Mesenchymal stem cell (in vitro differentiated cells and primary cell): ENCODE results near the gene DRD2.

Experiments
- DNase-seq: peaks from one replicate; pipeline ENCODE4 v3.0.0-alpha.2; 2013
- H2AFZ ChIP-seq: one replicate; pipeline ENCODE4 v1.6.1; 2013; ENCODE audit warnings: low read depth, mild to moderate bottlenecking, control low read depth, inconsistent platforms, low read length, moderate library complexity
- H2AK5ac ChIP-seq: 2 replicates; pipeline ENCODE4 v1.6.1; 2013; ENCODE audit warnings: low read length, moderate library complexity, mild to moderate bottlenecking, inconsistent platforms; ENCODE audit not compliant: severe bottlenecking
- H2BK120ac ChIP-seq: one replicate; pipeline ENCODE4 v1.6.1; 2013; ENCODE audit warnings: low read depth, mild to moderate bottlenecking, inconsistent platforms, low read length, moderate library complexity
- H2BK12ac ChIP-seq, 2 experiments: one replicate each; pipeline ENCODE4 v1.6.1; 2013; ENCODE audit warnings: inconsistent platforms in 2 of 2, low read length in 2 of 2, mild to moderate bottlenecking in 2 of 2, moderate library complexity in 2 of 2, control low read depth in 1 of 2
- H2BK15ac ChIP-seq: one replicate; pipeline ENCODE4 v1.6.1; 2013; ENCODE audit warnings: mild to moderate bottlenecking, low read depth, inconsistent platforms; ENCODE audit not compliant: poor library complexity, severe bottlenecking
- H2BK5ac ChIP-seq: 2 replicates; pipeline ENCODE4 v1.6.1; 2013; ENCODE audit warnings: low read depth, mild to moderate bottlenecking, low read length, control low read depth, inconsistent platforms; ENCODE audit not compliant: poor library complexity, severe bottlenecking
- H3K14ac ChIP-seq, 2 experiments: one replicate each; pipeline ENCODE4 v1.6.1; 2013; ENCODE audit warnings: inconsistent platforms in 2 of 2, low read length in 2 of 2, control low read depth in 1 of 2, mild to moderate bottlenecking in 1 of 2, moderate library complexity in 1 of 2
- H3K18ac ChIP-seq, 2 experiments: one replicate each; pipeline ENCODE4 v1.6.1; 2013; ENCODE audit warnings: inconsistent platforms in 2 of 2, low read length in 2 of 2, control low read depth in 1 of 2, low read depth in 1 of 2, mild to moderate bottlenecking in 1 of 2
- H3K23ac ChIP-seq, 2 experiments: one replicate each; pipeline ENCODE4 v1.6.1; 2013; ENCODE audit warnings: inconsistent platforms in 2 of 2, low read length in 2 of 2, mild to moderate bottlenecking in 2 of 2, moderate library complexity in 2 of 2, control low read depth in 1 of 2
- H3K27ac ChIP-seq: 2 replicates; pipeline ENCODE4 v1.5.1; 2013; ENCODE audit warnings: mild to moderate bottlenecking, moderate library complexity, low read length, control low read depth, inconsistent platforms; ENCODE audit not compliant: poor library complexity, severe bottlenecking
- H3K27me3 ChIP-seq, 2 experiments: 2 replicates each; pipeline versions ENCODE4 v1.6.1 to v1.7.0; 2013; ENCODE audit warnings: low read length in 2 of 2, mild to moderate bottlenecking in 2 of 2, moderate library complexity in 2 of 2, control low read depth in 1 of 2, inconsistent platforms in 1 of 2; ENCODE audit not compliant: control insufficient read depth in 1 of 2, insufficient read depth in 1 of 2
- H3K36me3 ChIP-seq, 2 experiments: 2 replicates each; pipeline versions ENCODE4 v1.6.1 to v1.7.0; 2013; ENCODE audit warnings: low read length in 2 of 2, control low read depth in 1 of 2, inconsistent platforms in 1 of 2, low read depth in 1 of 2, mild to moderate bottlenecking in 1 of 2; ENCODE audit not compliant: insufficient read depth in 2 of 2, control insufficient read depth in 1 of 2
- H3K4ac ChIP-seq, 2 experiments: one replicate each; pipeline ENCODE4 v1.6.1; 2013; ENCODE audit warnings: inconsistent platforms in 2 of 2, low read length in 2 of 2, mild to moderate bottlenecking in 2 of 2, moderate library complexity in 2 of 2, control low read depth in 1 of 2, low read depth in 1 of 2
- H3K4me1 ChIP-seq: 2 replicates; pipeline ENCODE4 v1.6.1; 2013; ENCODE audit warnings: low read depth, low read length, control low read depth; ENCODE audit not compliant: control insufficient read depth, insufficient read depth
- H3K4me2 ChIP-seq: 2 replicates; pipeline ENCODE4 v1.6.1; 2013; ENCODE audit warnings: low read length, mild to moderate bottlenecking, inconsistent platforms; ENCODE audit not compliant: poor library complexity, severe bottlenecking
- H3K4me3 ChIP-seq, 2 experiments: 2 replicates each; pipeline versions ENCODE4 v1.5.1 to v1.7.0; 2013; ENCODE audit warnings: low read length in 2 of 2, mild to moderate bottlenecking in 2 of 2, control low read depth in 1 of 2, low read depth in 1 of 2; ENCODE audit not compliant: insufficient read depth in 1 of 2
- H3K79me1 ChIP-seq: replicated peaks from 2 replicates; pipeline ENCODE4 v1.6.1; 2013; ENCODE audit warnings: mild to moderate bottlenecking, control low read depth, low read length, inconsistent platforms; ENCODE audit not compliant: poor library complexity, severe bottlenecking
- H3K9ac ChIP-seq: 2 replicates; pipeline ENCODE4 v1.7.0; 2013; ENCODE audit warnings: mild to moderate bottlenecking, low read length, moderate library complexity
- H3K9me3 ChIP-seq: 2 replicates; pipeline ENCODE4 v1.7.0; 2013; ENCODE audit warnings: mild to moderate bottlenecking, low read length; ENCODE audit not compliant: control insufficient read depth
- H4K8ac ChIP-seq: one replicate; pipeline ENCODE4 v1.6.1; 2013; ENCODE audit warnings: inconsistent platforms, mild to moderate bottlenecking, low read length, moderate library complexity
- H4K91ac ChIP-seq: one replicate; pipeline ENCODE4 v1.6.1; 2013; ENCODE audit warnings: mild to moderate bottlenecking, low read length, inconsistent platforms
- WGBS: methylation state at CpG from one replicate; pipeline ENCODE4 v1.1.7; 2013; ENCODE audit warnings: mixed read lengths; 5-methylcytosine and 5-hydroxymethylcytosine counted together

Gene DRD2

DNA sequence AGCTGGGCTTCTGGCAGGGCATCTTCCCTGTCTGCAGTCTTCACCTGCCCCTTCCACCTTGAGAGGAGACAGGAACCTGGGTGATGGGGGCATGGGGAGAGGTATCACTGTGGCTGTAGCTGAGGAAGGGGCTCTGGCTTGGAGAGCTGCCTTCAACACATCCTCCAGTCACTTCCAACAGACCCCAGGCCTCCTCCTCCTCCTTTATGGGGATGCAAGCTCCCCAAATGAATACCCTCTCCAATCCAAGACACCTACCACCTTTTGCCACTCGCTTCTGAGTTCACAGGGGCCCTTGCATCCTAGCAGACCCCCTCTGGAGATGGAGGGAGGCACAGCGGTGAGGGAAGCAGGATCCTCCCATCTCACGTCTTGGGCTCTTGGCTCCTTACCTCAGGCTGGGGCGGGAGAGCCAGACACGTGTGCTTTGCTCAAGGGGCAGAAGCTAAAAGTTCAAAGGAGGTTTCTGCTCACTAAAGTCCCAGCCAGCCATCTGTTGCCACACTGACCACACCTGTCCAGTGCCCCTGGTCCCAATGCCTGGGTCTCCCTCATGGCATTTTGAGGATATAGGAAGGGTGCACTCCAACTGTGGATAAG lies 74.5 kb downstream of the DRD2 start:
- H3K9me3 ChIP-seq, result no peaks in the 10 kb centered on the region
- H3K14ac ChIP-seq, result no peak overlapping the region
- no peak overlapping the region for H3K4me3 ChIP-seq
- no peak overlapping the region for H2BK12ac ChIP-seq
- H2BK15ac ChIP-seq, result no peak overlapping the region
- no peak overlapping the region for H4K91ac ChIP-seq
- no peak overlapping the region for H2AFZ ChIP-seq
- no peak overlapping the region for H3K4me2 ChIP-seq
- peaks cover 0 to 45% of the 10 kb centered on the region in 2 experiments for H3K27me3 ChIP-seq
- H3K4me1 ChIP-seq, result no peaks in the 10 kb centered on the region
- no peak overlapping the region for H2AK5ac ChIP-seq
- H3K36me3 ChIP-seq, result no peaks in the 10 kb centered on the region
- H2BK5ac ChIP-seq, result no peak overlapping the region
- H3K23ac ChIP-seq, result no peak overlapping the region
- no peak overlapping the region for H3K27ac ChIP-seq
- no peak for DNase-seq
- H4K8ac ChIP-seq, result no peak overlapping the region
- H3K4ac ChIP-seq, result no peak overlapping the region
- no peak overlapping the region for H3K18ac ChIP-seq
- 62% methylated on average over 5 of the region's 5 CpGs for WGBS
- H2BK120ac ChIP-seq, result no peak overlapping the region
- H3K79me1 ChIP-seq, result no peaks in the 10 kb centered on the region
- H3K9ac ChIP-seq, result no peak overlapping the region

- Histone ChIP-seq H3K23ac (no peak overlapping the region), H3K4me3 (no peak overlapping the region), H3K4me2 (no peak overlapping the region), H3K4me1 (no peaks in the 10 kb centered on the region), H2BK5ac (no peak overlapping the region), H3K36me3 (no peaks in the 10 kb centered on the region), H3K9ac (no peak overlapping the region), H4K91ac (no peak overlapping the region), H2AFZ (no peak overlapping the region), H2AK5ac (no peak overlapping the region), H3K79me1 (no peaks in the 10 kb centered on the region), H3K27me3 (peaks cover 0 to 32% of the 10 kb centered on the region in 2 experiments), H3K9me3 (no peaks in the 10 kb centered on the region), H3K18ac (no peak overlapping the region), H2BK120ac (no peak overlapping the region), H3K27ac (no peak overlapping the region), H2BK15ac (no peak overlapping the region), H2BK12ac (no peak overlapping the region), H4K8ac (no peak overlapping the region), H3K4ac (no peak overlapping the region), H3K14ac (no peak overlapping the region)
- 84% methylated on average over 24 of the region's 24 CpGs for WGBS
- no peak for DNase-seq
These were observed 76.3 kb downstream of the DRD2 start for GRCh38 chr11:113398669-113399430.

- Histone ChIP-seq H2BK12ac (no peak overlapping the region), H3K9me3 (no peaks in the 10 kb centered on the region), H3K27ac (no peak overlapping the region), H3K27me3 (peaks cover 8 to 30% of the 10 kb centered on the region in 2 experiments), H2BK15ac (no peak overlapping the region), H3K23ac (no peak overlapping the region), H3K36me3 (no peaks in the 10 kb centered on the region), H3K4me1 (no peaks in the 10 kb centered on the region), H2AFZ (no peak overlapping the region), H3K4me2 (no peak overlapping the region), H4K8ac (no peak overlapping the region), H3K4ac (no peak overlapping the region), H3K4me3 (no peak overlapping the region), H3K14ac (no peak overlapping the region), H2BK5ac (no peak overlapping the region), H2AK5ac (no peak overlapping the region), H3K18ac (no peak overlapping the region), H3K79me1 (no peaks in the 10 kb centered on the region), H4K91ac (no peak overlapping the region), H2BK120ac (no peak overlapping the region), H3K9ac (no peak overlapping the region)
- 95% methylated on average over 4 of the region's 4 CpGs for WGBS
- no peak for DNase-seq
These were observed 77.4 kb downstream of the DRD2 start for GRCh38 chr11:113397821-113398220.

DNA sequence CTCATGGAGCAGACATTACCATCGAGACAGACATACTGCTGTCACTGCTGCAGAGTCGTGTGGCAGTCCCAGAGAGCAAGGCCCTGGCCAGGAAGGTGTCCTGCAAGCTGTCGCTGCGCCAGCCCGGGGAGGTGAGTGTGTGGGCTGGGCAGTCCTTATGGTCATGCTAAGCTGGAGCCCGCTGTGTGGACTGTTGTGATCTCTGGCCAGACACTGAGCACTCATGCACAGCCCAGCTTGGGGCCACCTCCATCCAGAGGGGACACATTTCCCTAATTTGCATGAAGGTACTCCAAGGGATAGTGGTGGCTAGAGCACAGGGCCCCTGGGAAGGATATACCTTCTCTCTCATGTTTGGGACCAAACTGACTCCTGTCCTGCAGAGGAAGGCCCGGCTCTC lies 78.0 kb downstream of the DRD2 start:
- Histone ChIP-seq H3K9ac (no peak overlapping the region), H4K8ac (no peak overlapping the region), H3K4me3 (no peak overlapping the region), H3K4ac (no peak overlapping the region), H3K36me3 (no peaks in the 10 kb centered on the region), H2BK15ac (no peak overlapping the region), H3K9me3 (no peaks in the 10 kb centered on the region), H3K18ac (no peak overlapping the region), H3K4me1 (no peaks in the 10 kb centered on the region), H3K14ac (peak overlapping the region in 1 of 2 experiments; percentile 44), H3K27me3 (peaks cover 9 to 24% of the 10 kb centered on the region in 2 experiments), H3K4me2 (no peak overlapping the region), H2AK5ac (no peak overlapping the region), H2BK120ac (no peak overlapping the region), H2BK5ac (no peak overlapping the region), H2AFZ (no peak overlapping the region), H3K27ac (no peak overlapping the region), H2BK12ac (no peak overlapping the region), H3K79me1 (no peaks in the 10 kb centered on the region), H4K91ac (no peak overlapping the region), H3K23ac (no peak overlapping the region)
- 81% methylated on average over 7 of the region's 7 CpGs for WGBS
- no peak for DNase-seq
